ENCODE results near the gene ZDHHC6. TPM values are rescaled to one million over a fixed set of nuclear protein-coding genes. Genes with fewer than 3 reads are reported as not detected.
"Not testable (repeated sequence)": the region's sequence is repeated elsewhere in the genome, so short reads cannot be mapped to it uniquely, and the experiment has no call there.

Gene ZDHHC6
- total RNA-seq, 1 donor from 2014 or later, result 36.4 TPM

GRCh38 chr10:112389271-112389822, 57.4 kb downstream of the ZDHHC6 start:
- ATAC-seq, result peak; percentile 92 to 94
- no peak for DNase-seq
- intact Hi-C loops (cut with DNase I), result no loop called here
- TF ChIP-seq, protein P1, sequence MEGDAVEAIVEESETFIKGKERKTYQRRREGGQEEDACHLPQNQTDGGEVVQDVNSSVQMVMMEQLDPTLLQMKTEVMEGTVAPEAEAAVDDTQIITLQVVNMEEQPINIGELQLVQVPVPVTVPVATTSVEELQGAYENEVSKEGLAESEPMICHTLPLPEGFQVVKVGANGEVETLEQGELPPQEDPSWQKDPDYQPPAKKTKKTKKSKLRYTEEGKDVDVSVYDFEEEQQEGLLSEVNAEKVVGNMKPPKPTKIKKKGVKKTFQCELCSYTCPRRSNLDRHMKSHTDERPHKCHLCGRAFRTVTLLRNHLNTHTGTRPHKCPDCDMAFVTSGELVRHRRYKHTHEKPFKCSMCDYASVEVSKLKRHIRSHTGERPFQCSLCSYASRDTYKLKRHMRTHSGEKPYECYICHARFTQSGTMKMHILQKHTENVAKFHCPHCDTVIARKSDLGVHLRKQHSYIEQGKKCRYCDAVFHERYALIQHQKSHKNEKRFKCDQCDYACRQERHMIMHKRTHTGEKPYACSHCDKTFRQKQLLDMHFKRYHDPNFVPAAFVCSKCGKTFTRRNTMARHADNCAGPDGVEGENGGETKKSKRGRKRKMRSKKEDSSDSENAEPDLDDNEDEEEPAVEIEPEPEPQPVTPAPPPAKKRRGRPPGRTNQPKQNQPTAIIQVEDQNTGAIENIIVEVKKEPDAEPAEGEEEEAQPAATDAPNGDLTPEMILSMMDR (IDR thresholded peaks at IDR 0.05), result no peak
- no peaks in the 10 kb centered on the region for H3K27me3 ChIP-seq (ENCODE audit: low read depth)
- peak overlapping the region; percentile 67 for H3K27ac ChIP-seq
- H3K9me3 ChIP-seq, result no peaks in the 10 kb centered on the region
- no peaks in the 10 kb centered on the region for H3K36me3 ChIP-seq
- H3K4me3 ChIP-seq, result no peak overlapping the region
- H3K4me1 ChIP-seq, result peaks cover 53% of the 10 kb centered on the region

DNA sequence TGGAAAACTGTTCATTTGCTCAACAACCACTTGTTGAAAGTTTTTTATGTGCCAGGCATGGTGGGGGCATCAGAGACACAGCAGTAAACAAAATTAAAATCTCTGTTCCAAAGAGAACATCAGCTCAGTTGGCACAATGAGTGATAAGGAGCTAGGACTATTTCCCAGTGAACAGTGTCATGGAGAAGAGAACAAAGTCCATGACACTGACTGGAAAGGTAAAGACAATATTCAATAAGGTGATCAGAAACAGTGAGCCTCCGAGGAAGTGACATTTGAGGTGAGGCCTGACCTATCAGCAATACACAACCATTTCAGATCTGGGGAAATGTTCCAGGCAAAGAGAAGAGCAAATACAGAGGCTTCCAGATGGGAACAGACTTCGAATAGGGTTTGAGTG, 58.2 kb downstream of the ZDHHC6 start:
- intact Hi-C loops (cut with DNase I), result no loop called here
- Histone ChIP-seq H3K27me3 (ENCODE audit: low read depth) (no peaks in the 10 kb centered on the region), H3K27ac (peak overlapping the region; percentile 67), H3K9me3 (no peaks in the 10 kb centered on the region), H3K36me3 (no peaks in the 10 kb centered on the region), H3K4me3 (no peak overlapping the region), H3K4me1 (peaks cover 50% of the 10 kb centered on the region)
- TF ChIP-seq, protein P1 (IDR thresholded peaks at IDR 0.05), result no peak
- DNase-seq (no peak), ATAC-seq (no peak)

- H3K4me1 ChIP-seq, result peaks cover 52% of the 10 kb centered on the region
- H3K36me3 ChIP-seq; intact Hi-C loops (cut with DNase I); H3K9me3 ChIP-seq; DNase-seq; H3K4me3 ChIP-seq; ATAC-seq; H3K27ac ChIP-seq; H3K27me3 ChIP-seq (ENCODE audit: low read depth): not testable (repeated sequence)
Measured at GRCh38 chr10:112388056-112388455, 58.7 kb downstream of the ZDHHC6 start.

GRCh38 chr10:112385201-112385600, 61.5 kb downstream of the ZDHHC6 start:
- intact Hi-C loops (cut with DNase I), result no loop called here
- Histone ChIP-seq H3K4me1 (peaks cover 29% of the 10 kb centered on the region), H3K27me3 (ENCODE audit: low read depth) (no peaks in the 10 kb centered on the region), H3K4me3 (no peak overlapping the region), H3K27ac (no peak overlapping the region), H3K36me3 (peaks cover 9% of the 10 kb centered on the region), H3K9me3 (no peaks in the 10 kb centered on the region)
- DNase-seq (no peak), ATAC-seq (no peak)
- TF ChIP-seq, protein P1 (IDR thresholded peaks at IDR 0.05), result no peak

GRCh38 chr10:112384141-112384540, 62.6 kb downstream of the ZDHHC6 start:
- Histone ChIP-seq H3K4me1 (peaks cover 19% of the 10 kb centered on the region), H3K27ac (no peak overlapping the region), H3K36me3 (peaks cover 9% of the 10 kb centered on the region), H3K27me3 (ENCODE audit: low read depth) (no peaks in the 10 kb centered on the region), H3K4me3 (no peak overlapping the region), H3K9me3 (no peaks in the 10 kb centered on the region)
- DNase-seq, result no peak
- TF ChIP-seq, protein P1 (IDR thresholded peaks at IDR 0.05), result no peak
- ATAC-seq, result no peak
- intact Hi-C loops (cut with DNase I), result no loop called here

GRCh38 chr10:112383325-112383724, 63.4 kb downstream of the ZDHHC6 start:
- Histone ChIP-seq H3K27ac (no peak overlapping the region), H3K4me3 (no peak overlapping the region), H3K4me1 (peaks cover 13% of the 10 kb centered on the region), H3K9me3 (no peaks in the 10 kb centered on the region), H3K36me3 (peaks cover 9% of the 10 kb centered on the region), H3K27me3 (ENCODE audit: low read depth) (no peaks in the 10 kb centered on the region)
- intact Hi-C loops (cut with DNase I), result no loop called here
- ATAC-seq (peak; percentile 61 to 89), DNase-seq (no peak)
- TF ChIP-seq, protein P1 (IDR thresholded peaks at IDR 0.05), result no peak
